Adipocyte (in vitro differentiated cells): ENCODE data around the gene ASCC3.
A peak's percentile ranks its signal among the peaks of the same experiment; 100 is the strongest.

Experiments
- DNase-seq: peaks from one replicate; pipeline ENCODE4 v3.0.0-alpha.2; 2015; ENCODE audit warnings: low read depth
- H3K27me3 ChIP-seq: replicated peaks from 2 replicates; pipeline ENCODE4 v1.7.0; 2013; ENCODE audit warnings: mild to moderate bottlenecking, low read length, moderate library complexity; ENCODE audit not compliant: control insufficient read depth, insufficient read depth
- H3K36me3 ChIP-seq: 2 replicates; pipeline ENCODE4 v1.7.0; 2013; ENCODE audit warnings: low read length, mild to moderate bottlenecking, moderate library complexity; ENCODE audit not compliant: control insufficient read depth, insufficient read depth, severe bottlenecking
- H3K4me1 ChIP-seq: 2 replicates; pipeline ENCODE4 v1.7.0; 2013; ENCODE audit warnings: mild to moderate bottlenecking, low read length, moderate library complexity; ENCODE audit not compliant: control insufficient read depth, insufficient read depth
- H3K4me3 ChIP-seq: 2 replicates; pipeline ENCODE4 v1.7.0; 2013; ENCODE audit warnings: mild to moderate bottlenecking, low read length, moderate library complexity
- H3K9ac ChIP-seq: 2 replicates; pipeline ENCODE4 v1.7.0; 2013; ENCODE audit warnings: mild to moderate bottlenecking, low read length, moderate library complexity
- H3K9me3 ChIP-seq: 2 replicates; pipeline ENCODE4 v1.7.0; 2013; ENCODE audit warnings: mild to moderate bottlenecking, low read length, moderate library complexity; ENCODE audit not compliant: control insufficient read depth

The ASCC3 gene

DNA sequence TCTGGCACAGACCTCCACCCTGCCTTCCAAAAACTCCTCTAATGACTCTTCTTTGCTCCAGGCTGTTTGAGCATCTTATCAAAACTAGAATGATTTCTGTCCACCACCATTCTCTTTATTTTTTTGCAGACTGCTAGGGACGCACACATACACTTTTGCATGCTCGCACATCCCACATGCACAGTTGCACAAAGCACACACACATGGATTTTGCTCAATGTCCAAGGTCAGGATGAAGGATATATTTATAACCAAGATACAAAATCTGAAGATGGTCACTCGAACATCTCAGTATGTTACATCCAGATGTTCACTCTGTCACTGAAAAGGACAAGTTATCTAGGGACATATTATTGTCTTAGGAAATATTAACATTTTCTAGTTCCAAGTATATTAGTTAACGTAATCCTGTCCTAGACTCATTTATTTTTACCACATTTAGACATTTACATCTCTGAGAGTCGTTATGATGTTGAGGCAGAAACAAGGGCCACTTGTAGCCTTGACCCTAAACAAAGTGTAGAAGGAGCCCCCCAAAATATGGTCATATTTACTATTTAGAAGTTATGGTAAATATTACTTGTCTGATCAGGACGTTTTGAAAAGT, 413.0 kb downstream of the ASCC3 start:
- Histone ChIP-seq H3K36me3 (no peaks in the 10 kb centered on the region), H3K4me1 (peaks cover 12% of the 10 kb centered on the region), H3K27me3 (peaks cover 14% of the 10 kb centered on the region), H3K9me3 (no peaks in the 10 kb centered on the region), H3K4me3 (no peak overlapping the region), H3K9ac (no peak overlapping the region)
- DNase-seq: no peak

DNA sequence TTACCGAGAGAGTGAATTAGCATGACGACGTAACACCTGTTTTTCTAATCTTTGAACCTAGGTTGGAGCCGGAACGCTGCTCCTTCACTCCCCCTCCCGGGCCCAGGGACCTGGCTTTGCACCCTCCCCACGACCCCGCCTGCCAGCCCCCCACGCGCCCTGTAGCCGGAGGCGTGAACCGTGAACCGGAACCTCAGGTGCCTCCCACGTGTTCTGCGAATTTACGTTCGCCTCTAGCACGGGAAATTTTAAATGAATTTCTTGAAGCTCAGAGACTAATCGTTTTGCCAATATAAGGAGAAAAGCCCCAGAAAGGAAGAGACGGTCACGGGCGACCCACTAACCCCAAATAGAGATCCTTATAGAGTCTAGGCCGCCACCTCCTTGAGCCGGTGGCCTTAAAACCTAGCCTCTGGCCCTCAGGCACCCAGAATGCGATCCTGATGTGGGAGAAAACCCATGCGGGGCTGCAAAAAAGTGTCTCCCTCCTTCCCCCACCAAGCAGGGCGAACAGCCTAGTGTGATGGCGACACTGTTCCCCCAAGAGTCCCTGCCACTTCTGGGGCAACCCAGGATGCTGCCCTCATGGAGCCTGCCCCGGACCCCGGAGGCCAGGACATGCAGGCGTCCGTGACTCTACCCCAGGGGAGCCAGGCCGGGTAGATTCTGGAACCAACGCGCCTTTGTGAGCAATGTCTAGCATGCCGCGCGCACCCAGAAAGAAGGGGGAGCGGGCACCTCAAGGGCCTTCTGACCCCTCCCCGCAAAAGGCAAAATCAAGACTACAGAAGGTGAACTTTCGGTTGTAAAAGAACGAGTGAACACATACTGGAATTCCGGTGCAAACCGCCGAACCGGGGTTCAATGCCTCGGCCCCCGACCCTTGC, 413.8 kb downstream of the ASCC3 start:
- H3K4me3 ChIP-seq: no peak overlapping the region
- no peaks in the 10 kb centered on the region for H3K36me3 ChIP-seq
- H3K9me3 ChIP-seq: no peaks in the 10 kb centered on the region
- DNase-seq: no peak
- peaks cover 12% of the 10 kb centered on the region for H3K4me1 ChIP-seq
- H3K9ac ChIP-seq: no peak overlapping the region
- H3K27me3 ChIP-seq: peaks cover 14% of the 10 kb centered on the region

DNA sequence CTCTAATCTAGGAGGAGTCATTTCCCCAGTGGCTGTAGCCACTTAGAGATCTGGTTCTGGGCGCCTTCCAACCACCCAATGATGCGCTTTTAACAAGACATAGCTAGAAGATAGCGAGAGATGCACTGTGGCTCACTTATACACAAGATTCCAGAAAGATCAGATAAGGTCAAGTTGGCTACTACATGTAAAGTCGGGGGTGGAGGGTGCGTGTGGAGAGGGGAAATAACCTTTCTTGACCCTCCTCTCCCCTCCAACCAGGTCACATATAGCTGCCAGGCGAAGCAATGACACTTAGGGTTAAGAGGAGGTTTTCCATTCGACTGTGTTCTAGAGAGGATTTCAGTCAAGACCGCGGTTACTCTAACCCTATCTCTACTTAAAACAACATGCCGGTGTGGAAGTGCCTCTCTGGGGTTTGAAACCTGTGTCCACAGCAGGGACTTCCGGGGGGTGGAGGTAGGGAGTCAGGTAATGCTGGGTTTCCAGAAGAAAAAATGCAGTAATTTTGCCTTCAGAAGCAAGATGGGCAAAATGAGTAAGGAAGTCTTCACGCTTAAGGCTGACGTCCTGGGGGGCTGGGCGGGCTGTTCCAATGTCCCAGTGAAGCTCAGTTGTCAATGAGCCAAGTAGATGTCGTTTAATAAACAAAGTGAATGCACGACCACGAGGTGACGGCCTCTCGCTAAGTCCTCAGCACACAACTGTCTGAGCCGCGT, 414.6 kb downstream of the ASCC3 start:
- Histone ChIP-seq H3K9ac (no peak overlapping the region), H3K4me1 (peaks cover 12% of the 10 kb centered on the region), H3K9me3 (no peaks in the 10 kb centered on the region), H3K27me3 (peaks cover 14% of the 10 kb centered on the region), H3K36me3 (no peaks in the 10 kb centered on the region), H3K4me3 (peak overlapping the region; percentile 94)
- no peak for DNase-seq

DNA sequence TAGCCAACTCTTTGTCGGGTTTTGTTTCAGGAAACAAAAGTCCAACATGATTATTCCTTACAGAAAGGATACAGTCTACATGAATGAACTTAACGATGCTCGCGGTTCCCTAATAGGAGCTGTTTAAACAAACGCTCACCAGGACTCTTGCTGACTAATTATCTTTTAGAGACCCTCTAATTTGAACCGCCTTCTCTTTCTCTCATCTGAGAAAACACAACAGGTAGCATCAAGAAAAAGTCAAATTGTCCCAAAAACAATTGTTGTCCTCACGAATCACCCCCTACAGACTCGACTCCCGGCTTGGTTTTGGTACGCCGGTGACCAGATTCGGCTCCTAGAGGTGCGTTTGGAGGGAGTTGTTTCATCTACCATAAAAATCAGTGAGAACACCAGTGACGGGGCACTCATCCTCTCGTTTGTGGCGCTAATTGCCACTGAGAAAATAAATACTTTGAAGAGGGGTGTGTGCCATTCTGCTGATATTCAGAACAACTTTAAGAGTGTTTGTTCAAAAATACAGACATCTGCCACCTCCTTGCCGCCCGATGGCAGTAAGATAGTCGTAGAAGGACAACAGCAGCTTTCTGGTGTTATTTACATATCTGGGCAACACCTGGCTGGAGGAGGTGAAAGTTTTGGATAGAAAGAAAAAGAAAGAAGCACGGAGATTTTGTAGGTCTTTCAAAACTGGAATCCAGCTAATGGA, 415.3 kb downstream of the ASCC3 start:
- Histone ChIP-seq H3K36me3 (no peaks in the 10 kb centered on the region), H3K4me3 (peak overlapping the region; percentile 94), H3K27me3 (peaks cover 14% of the 10 kb centered on the region), H3K9ac (peak overlapping the region; percentile 87), H3K9me3 (no peaks in the 10 kb centered on the region), H3K4me1 (peaks cover 12% of the 10 kb centered on the region)
- no peak for DNase-seq

DNA sequence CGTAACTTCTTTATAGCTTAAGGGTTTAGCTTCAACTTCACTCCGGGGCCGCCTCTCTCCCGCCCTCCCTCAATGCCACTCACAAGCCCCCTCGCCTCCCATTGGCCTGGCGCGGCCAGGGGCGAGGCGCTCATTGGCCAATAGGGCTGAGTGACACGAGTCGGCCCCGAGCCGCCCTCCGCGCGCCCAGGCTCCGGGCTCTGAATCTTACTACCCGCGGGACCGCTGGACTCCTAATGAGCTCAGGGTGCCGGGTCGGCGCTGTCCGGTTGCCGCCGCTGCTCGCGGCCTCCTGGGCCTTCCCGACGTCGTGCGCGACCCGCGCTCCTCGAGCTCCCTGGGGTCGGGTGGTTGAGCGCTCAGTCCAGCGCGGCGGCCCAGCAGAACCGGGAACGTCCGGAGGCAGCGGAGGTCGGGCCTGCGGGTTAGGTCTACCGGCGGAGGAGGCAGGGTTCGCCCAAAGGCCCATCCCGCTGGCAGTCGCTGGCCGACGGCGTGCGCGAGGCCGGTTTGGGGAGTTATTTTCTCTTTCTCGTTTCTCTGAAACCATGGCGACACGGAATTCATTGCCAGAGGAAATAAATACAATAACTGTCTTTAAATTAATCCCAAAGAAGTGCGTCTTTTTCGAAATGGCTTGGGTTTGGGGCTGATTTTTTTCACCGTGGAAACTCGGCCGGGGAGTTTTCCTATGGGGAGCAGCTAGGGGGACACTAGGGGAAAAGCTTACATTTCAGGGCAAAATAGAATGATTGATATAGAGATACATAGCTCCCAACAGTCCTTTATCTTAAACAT, 416.0 kb downstream of the ASCC3 start, which contains the start of gene SIM1:
TSS of gene SIM1 (minus strand) at position 19 of the 798 bp plus-strand sequence. CDS start 1,453 bp downstream, outside the sequence.
- peak; percentile 50 for DNase-seq
- Histone ChIP-seq H3K9me3 (no peaks in the 10 kb centered on the region), H3K4me1 (peaks cover 15% of the 10 kb centered on the region), H3K27me3 (peaks cover 14% of the 10 kb centered on the region), H3K4me3 (peak within 1 kb of the TSS; percentile 94), H3K36me3 (no peaks in the 10 kb centered on the region), H3K9ac (peak within 1 kb of the TSS; percentile 94)

DNA sequence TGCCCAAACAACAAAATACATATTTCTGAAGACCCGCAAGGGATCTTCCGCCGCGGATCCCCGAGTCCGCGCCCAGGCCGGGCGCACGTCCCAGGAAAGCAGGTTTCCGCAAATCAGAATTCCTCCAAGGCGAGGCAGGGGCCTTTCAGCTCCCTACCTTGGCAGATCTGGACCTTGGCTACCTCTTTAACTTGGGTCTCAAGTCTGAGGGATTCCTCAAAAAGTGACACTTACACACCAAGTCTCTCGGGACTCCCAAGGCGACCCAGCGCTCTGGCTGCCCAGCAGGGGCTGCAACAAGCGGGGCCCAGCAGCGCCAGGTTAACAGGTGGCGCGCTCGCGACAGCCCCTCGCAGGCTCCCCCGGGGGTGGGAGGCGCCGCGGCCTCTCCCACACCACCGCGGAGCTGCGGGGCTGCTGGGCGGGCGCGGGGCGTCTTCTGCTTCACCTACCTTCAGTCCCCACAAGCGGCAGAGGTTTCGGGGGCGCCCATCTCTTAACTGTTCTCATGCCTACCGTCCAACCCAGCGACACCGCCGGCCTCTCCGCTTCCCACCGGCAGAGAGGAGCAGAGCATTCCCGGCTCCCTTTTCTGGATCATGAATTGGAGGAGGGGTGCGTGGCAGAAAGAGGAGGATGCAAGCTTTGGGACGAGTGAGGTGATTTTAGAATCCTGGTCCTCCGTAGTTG, 416.8 kb downstream of the ASCC3 start:
- Histone ChIP-seq H3K36me3 (no peaks in the 10 kb centered on the region), H3K4me3 (peak overlapping the region; percentile 94), H3K27me3 (peaks cover 14% of the 10 kb centered on the region), H3K9me3 (no peaks in the 10 kb centered on the region), H3K9ac (peak overlapping the region; percentile 94), H3K4me1 (peaks cover 20% of the 10 kb centered on the region)
- DNase-seq: no peak

DNA sequence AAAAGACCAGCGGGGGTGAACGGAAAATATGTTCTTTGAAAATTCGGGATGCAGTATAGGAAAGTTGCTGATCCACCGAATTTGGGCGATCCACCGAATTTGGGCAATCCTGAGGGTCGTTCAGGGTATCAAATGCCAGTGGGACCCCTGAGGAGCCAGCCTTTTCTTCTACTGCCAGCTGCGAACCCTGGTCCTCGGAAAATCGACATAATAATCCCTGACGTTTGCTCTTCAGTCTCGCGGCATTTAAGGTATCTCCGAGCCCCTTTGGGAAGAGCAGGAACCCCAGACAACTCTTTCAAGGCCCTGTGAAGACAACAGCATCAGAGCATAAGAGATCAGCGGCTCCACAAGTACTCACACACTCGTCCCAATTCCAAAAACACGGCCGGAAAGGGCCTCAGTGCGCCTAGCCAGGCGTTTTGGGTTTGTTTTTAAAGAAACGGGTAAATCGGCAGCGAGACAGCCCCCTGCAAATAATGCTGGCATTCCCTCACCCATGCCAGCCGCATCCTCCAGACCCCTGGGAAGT, 417.4 kb downstream of the ASCC3 start:
- Histone ChIP-seq H3K36me3 (no peaks in the 10 kb centered on the region), H3K9me3 (no peaks in the 10 kb centered on the region), H3K4me1 (peaks cover 23% of the 10 kb centered on the region), H3K27me3 (peaks cover 14% of the 10 kb centered on the region), H3K4me3 (peak overlapping the region; percentile 94), H3K9ac (peak overlapping the region; percentile 94)
- DNase-seq: no peak

DNA sequence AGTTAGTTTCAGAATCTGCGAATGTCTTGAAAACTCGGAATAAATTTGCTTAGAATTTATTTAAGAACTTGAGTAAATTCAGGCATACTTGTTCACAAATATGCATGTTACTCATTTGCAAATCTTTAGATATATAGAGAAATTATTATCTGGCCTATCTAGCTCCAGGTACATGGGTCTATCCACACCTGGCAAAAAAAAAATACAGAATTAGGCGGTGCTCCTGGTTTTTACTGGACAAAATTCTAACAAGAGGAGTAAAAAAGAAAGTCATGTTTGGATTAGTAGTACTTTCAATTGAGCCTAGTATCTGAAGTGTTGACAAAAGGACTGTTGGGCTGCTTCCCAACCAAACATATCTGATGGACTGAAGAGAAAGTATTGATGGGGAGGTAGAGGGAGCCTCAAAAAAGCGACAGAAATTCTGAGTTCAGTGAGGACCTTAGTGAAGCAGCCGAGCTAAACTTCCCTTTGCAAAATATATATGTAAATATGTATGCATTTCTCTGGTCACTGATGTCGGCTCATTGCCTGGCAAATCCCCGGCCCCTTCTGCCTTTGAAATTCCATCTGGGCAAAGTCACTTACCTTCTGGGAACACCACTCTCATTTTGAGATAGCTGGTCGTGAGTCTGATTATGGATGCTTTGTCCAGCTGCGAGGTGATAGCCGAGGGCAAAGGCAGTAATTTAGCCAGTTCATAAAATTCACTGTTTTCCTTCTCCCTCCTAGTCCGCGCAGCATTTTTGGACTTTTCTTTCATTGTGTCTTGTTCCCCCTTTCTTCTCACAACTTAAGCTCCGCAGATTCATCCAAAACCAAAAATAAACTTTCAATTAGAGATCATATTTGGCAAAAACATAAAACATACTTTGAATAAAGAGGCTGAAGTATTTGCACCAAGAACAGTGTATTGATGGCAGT, 418.2 kb downstream of the ASCC3 start:
- Histone ChIP-seq H3K9ac (peak overlapping the region; percentile 94), H3K36me3 (no peaks in the 10 kb centered on the region), H3K4me1 (peaks cover 23% of the 10 kb centered on the region), H3K4me3 (peak overlapping the region; percentile 94), H3K9me3 (no peaks in the 10 kb centered on the region), H3K27me3 (peaks cover 14% of the 10 kb centered on the region)
- DNase-seq: no peak
